SU-DHL-6 (cell line): ENCODE results near the gene PHACTR3.

Source experiments
- H2AFZ ChIP-seq: fragments of 200-600 bp; sonication (generic); 2 replicates; pipeline ENCODE4 v1.6.1; 2014; ENCODE audit warnings: low read depth, mild to moderate bottlenecking, moderate library complexity, mixed read lengths, antibody characterized with exemption, low read length; ENCODE audit not compliant: severe bottlenecking
- H3F3A ChIP-seq: fragments of 200-600 bp; shearing (Covaris generic); 2 replicates; pipeline ENCODE4 v1.6.0; 2016; ENCODE audit warnings: antibody characterized with exemption, mild to moderate bottlenecking; ENCODE audit not compliant: insufficient read depth
- H3K27ac ChIP-seq: fragments of 200-600 bp; sonication (generic); 2 replicates; pipeline ENCODE4 v1.5.1; 2016; ENCODE audit warnings: low read depth, mild to moderate bottlenecking, low read length, moderate library complexity, mixed read lengths
- H3K27me3 ChIP-seq: fragments of 200-600 bp; sonication (generic), shearing (Covaris generic); 2 replicates; pipeline ENCODE4 v1.6.0; 2014; ENCODE audit warnings: mild to moderate bottlenecking, low read length
- H3K36me3 ChIP-seq: fragments of 200-600 bp; sonication (generic); 2 replicates; pipeline ENCODE4 v1.6.1; 2014; ENCODE audit warnings: mild to moderate bottlenecking, low read length, mixed read lengths
- H3K4me2 ChIP-seq: fragments of 300-600, 200-600 bp; shearing (Covaris generic), sonication (generic); 2 replicates; pipeline ENCODE4 v1.6.0; 2014; ENCODE audit warnings: low read length, low read depth, mild to moderate bottlenecking; ENCODE audit not compliant: poor library complexity, severe bottlenecking
- H3K4me3 ChIP-seq: fragments of 200-600 bp; sonication (generic); 2 replicates; pipeline ENCODE4 v1.5.1; 2014; ENCODE audit warnings: antibody characterized with exemption, low read length, mild to moderate bottlenecking, mixed read lengths; ENCODE audit not compliant: insufficient read depth, poor library complexity, severe bottlenecking
- H3K79me2 ChIP-seq: fragments of 200-600 bp; sonication (generic); 2 replicates; pipeline ENCODE4 v1.6.1; 2014; ENCODE audit warnings: mild to moderate bottlenecking, low read length, moderate library complexity; ENCODE audit not compliant: insufficient read depth
- H3K9ac ChIP-seq: fragments of 200-600 bp; sonication (generic); 2 replicates; pipeline ENCODE4 v1.7.0; 2014; ENCODE audit warnings: mild to moderate bottlenecking, low read length
- H3K9me2 ChIP-seq: fragments of 200-600 bp; sonication (generic); replicated peaks from 2 replicates; pipeline ENCODE4 v1.6.1; 2014; ENCODE audit warnings: low read length; ENCODE audit not compliant: insufficient read depth
- H3K9me3 ChIP-seq: fragments of 200-600 bp; sonication (generic); 2 replicates; pipeline ENCODE4 v1.6.1; 2014; ENCODE audit warnings: low read length, mixed read lengths; ENCODE audit not compliant: insufficient read depth
- H4K20me1 ChIP-seq: fragments of 200-600 bp; sonication (generic); 2 replicates; pipeline ENCODE4 v1.6.1; 2014; ENCODE audit warnings: low read depth, mild to moderate bottlenecking, antibody characterized with exemption, low read length, moderate library complexity, mixed read lengths
- CTCF ChIP-seq: fragments of 200-600 bp; sonication (generic); IDR thresholded peaks from one replicate; pipeline ENCODE4 v1.5.1; 2017; ENCODE audit warnings: antibody characterized with exemption, mild to moderate bottlenecking, low read length, moderate library complexity; ENCODE audit not compliant: insufficient read depth, poor library complexity, severe bottlenecking
- EZH2phosphoT487 ChIP-seq: fragments of 200-600 bp; sonication (generic), shearing (Covaris generic); conservative IDR thresholded peaks from 2 replicates; pipeline ENCODE4 v1.6.1; 2018; ENCODE audit warnings: mild to moderate bottlenecking, antibody characterized with exemption, low read length, moderate library complexity, mixed read lengths

Gene PHACTR3

GRCh38 chr20:59692139-59692538 lies 87.8 kb downstream of the PHACTR3 start:
- Histone ChIP-seq H3K9me3 (no peaks in the 10 kb centered on the region), H3K79me2 (no peaks in the 10 kb centered on the region), H3K9me2 (no peaks in the 10 kb centered on the region), H4K20me1 (no peaks in the 10 kb centered on the region), H3K36me3 (no peaks in the 10 kb centered on the region), H3K9ac (no peak overlapping the region), H3K4me2 (no peak overlapping the region), H3K27ac (no peak overlapping the region), H2AFZ (no peak overlapping the region), H3F3A (no peaks in the 10 kb centered on the region), H3K27me3 (no peaks in the 10 kb centered on the region), H3K4me3 (no peak overlapping the region)
- TF ChIP-seq CTCF: no peak
- no peak for TF ChIP-seq EZH2phosphoT487

- Histone ChIP-seq H3K4me3 (no peak overlapping the region), H3K9me2 (no peaks in the 10 kb centered on the region), H3K4me2 (no peak overlapping the region), H3K27ac (no peak overlapping the region), H3K9ac (no peak overlapping the region), H4K20me1 (no peaks in the 10 kb centered on the region), H3K36me3 (no peaks in the 10 kb centered on the region), H3K27me3 (no peaks in the 10 kb centered on the region), H3F3A (no peaks in the 10 kb centered on the region), H3K79me2 (no peaks in the 10 kb centered on the region), H3K9me3 (no peaks in the 10 kb centered on the region), H2AFZ (no peak overlapping the region)
- TF ChIP-seq CTCF: no peak
- no peak for TF ChIP-seq EZH2phosphoT487
These were observed 89.2 kb downstream of the PHACTR3 start for GRCh38 chr20:59693587-59693986.

- Histone ChIP-seq H3K36me3 (no peaks in the 10 kb centered on the region), H3K4me3 (no peak overlapping the region), H3K27me3 (no peaks in the 10 kb centered on the region), H4K20me1 (no peaks in the 10 kb centered on the region), H3K4me2 (no peak overlapping the region), H2AFZ (no peak overlapping the region), H3K9ac (no peak overlapping the region), H3K9me3 (no peaks in the 10 kb centered on the region), H3K79me2 (no peaks in the 10 kb centered on the region), H3F3A (no peaks in the 10 kb centered on the region), H3K9me2 (no peaks in the 10 kb centered on the region), H3K27ac (no peak overlapping the region)
- TF ChIP-seq CTCF (no peak), EZH2phosphoT487 (no peak)
These were observed 92.1 kb downstream of the PHACTR3 start for GRCh38 chr20:59696476-59696875.

- H4K20me1 ChIP-seq: no peaks in the 10 kb centered on the region
- no peaks in the 10 kb centered on the region for H3K9me2 ChIP-seq
- H3K27me3 ChIP-seq: no peaks in the 10 kb centered on the region
- TF ChIP-seq EZH2phosphoT487 (no peak), CTCF (no peak)
- no peaks in the 10 kb centered on the region for H3K79me2 ChIP-seq
- H3K9ac ChIP-seq: no peak overlapping the region
- no peaks in the 10 kb centered on the region for H3K9me3 ChIP-seq
- no peaks in the 10 kb centered on the region for H3K36me3 ChIP-seq
- H2AFZ ChIP-seq: no peak overlapping the region
- no peak overlapping the region for H3K4me3 ChIP-seq
- H3K4me2 ChIP-seq: no peak overlapping the region
- no peak overlapping the region for H3K27ac ChIP-seq
- H3F3A ChIP-seq: no peaks in the 10 kb centered on the region
These were observed 92.7 kb downstream of the PHACTR3 start for GRCh38 chr20:59697068-59697467.
